PFSK-1 (cell line): ENCODE results near the gene STK32A.

Source experiments
- FOXP2 ChIP-seq: optimal IDR thresholded peaks from 2 replicates; pipeline ENCODE3; 2011; ENCODE audit warnings: borderline replicate concordance, control low read depth, inconsistent platforms; ENCODE audit not compliant: insufficient read depth; ENCODE audit errors: extremely low read length, extremely low read depth
- POLR2AphosphoS5 ChIP-seq: IDR thresholded peaks from 2 replicates; pipeline ENCODE4 v1.6.1; 2012; ENCODE audit warnings: low read depth, mild to moderate bottlenecking, control low read depth, low read length, moderate library complexity
- REST ChIP-seq, 2 experiments: IDR thresholded peaks; 2 replicates each; pipeline versions ENCODE4 v1.6.1 to v1.8.0; 2011 to 2012; ENCODE audit warnings: low read depth in 2 of 2, low read length in 2 of 2, control low read depth in 1 of 2, inconsistent platforms in 1 of 2, mild to moderate bottlenecking in 1 of 2, moderate library complexity in 1 of 2; ENCODE audit not compliant: insufficient read depth in 1 of 2
- SIN3A ChIP-seq: IDR thresholded peaks from 2 replicates; pipeline ENCODE4 v1.6.1; 2012; ENCODE audit warnings: mild to moderate bottlenecking, low read length, moderate library complexity, borderline replicate concordance; ENCODE audit not compliant: insufficient read depth
- TAF1 ChIP-seq: IDR thresholded peaks from 2 replicates; pipeline ENCODE4 v1.6.1; 2012; ENCODE audit warnings: low read length, control low read depth, borderline replicate concordance; ENCODE audit not compliant: insufficient read depth

- TF ChIP-seq REST (IDR thresholded peaks at IDR 0.05; ENCODE audit: insufficient read depth in 1 of 2, low read depth in 2 of 2, low read length in 2 of 2) (no peak), TAF1 (no peak), POLR2AphosphoS5 (no peak), FOXP2 (no peak), SIN3A (no peak)
Measured at GRCh38 chr5:147189109-147189424, 45.8 kb upstream of the STK32A start.
